ENCODE results near the gene MAP2.

- TF ChIP-seq CTCF (IDR thresholded peaks at IDR 0.05) (no peak), POLR2AphosphoS5 (IDR thresholded peaks at IDR 0.05; ENCODE audit: insufficient read depth in 1 of 2, low read depth in 1 of 2) (no peak), POLR2A (IDR thresholded peaks at IDR 0.05) (no peak)
Observed at GRCh38 chr2:209577376-209578357, 153.8 kb downstream of the MAP2 start.
